ENCODE measurements around the gene DST.

Gene DST

GRCh38 chr6:56489559-56489958 lies 153.1 kb downstream of the DST start:
- peaks cover 72% of the 10 kb centered on the region for H3K36me3 ChIP-seq (ENCODE audit: control insufficient read depth, insufficient read depth, low read length, severe bottlenecking)
- no peak for DNase-seq (ENCODE audit: low read depth)
- H3K4me1 ChIP-seq (ENCODE audit: control insufficient read depth, insufficient read depth, low read length), result peaks cover 34% of the 10 kb centered on the region
- H3K4me3 ChIP-seq (ENCODE audit: low read length), result no peak overlapping the region
- H3K9ac ChIP-seq (ENCODE audit: low read length), result no peak overlapping the region
- no peaks in the 10 kb centered on the region for H3K27me3 ChIP-seq (replicated peaks; ENCODE audit: control insufficient read depth, insufficient read depth, low read length)
- H3K9me3 ChIP-seq (ENCODE audit: control insufficient read depth, low read length), result no peaks in the 10 kb centered on the region

GRCh38 chr6:56488281-56488680 lies 154.4 kb downstream of the DST start:
- H3K27me3 ChIP-seq (replicated peaks; ENCODE audit: control insufficient read depth, insufficient read depth, low read length), result no peaks in the 10 kb centered on the region
- H3K4me3 ChIP-seq (ENCODE audit: low read length), result no peak overlapping the region
- no peaks in the 10 kb centered on the region for H3K9me3 ChIP-seq (ENCODE audit: control insufficient read depth, low read length)
- H3K4me1 ChIP-seq (ENCODE audit: control insufficient read depth, insufficient read depth, low read length), result peaks cover 45% of the 10 kb centered on the region
- no peak overlapping the region for H3K9ac ChIP-seq (ENCODE audit: low read length)
- peaks cover 62% of the 10 kb centered on the region for H3K36me3 ChIP-seq (ENCODE audit: control insufficient read depth, insufficient read depth, low read length, severe bottlenecking)
- no peak for DNase-seq (ENCODE audit: low read depth)

- Histone ChIP-seq H3K4me3 (ENCODE audit: low read length) (no peak overlapping the region), H3K27me3 (replicated peaks; ENCODE audit: control insufficient read depth, insufficient read depth, low read length) (no peaks in the 10 kb centered on the region), H3K9me3 (ENCODE audit: control insufficient read depth, low read length) (no peaks in the 10 kb centered on the region), H3K9ac (ENCODE audit: low read length) (no peak overlapping the region), H3K4me1 (ENCODE audit: control insufficient read depth, insufficient read depth, low read length) (peaks cover 30% of the 10 kb centered on the region), H3K36me3 (ENCODE audit: control insufficient read depth, insufficient read depth, low read length, severe bottlenecking) (peaks cover 66% of the 10 kb centered on the region)
- no peak for DNase-seq (ENCODE audit: low read depth)
Measured at GRCh38 chr6:56486681-56487080, 156.0 kb downstream of the DST start.

- no peaks in the 10 kb centered on the region for H3K27me3 ChIP-seq (replicated peaks; ENCODE audit: control insufficient read depth, insufficient read depth, low read length)
- DNase-seq (ENCODE audit: low read depth), result peak; percentile 40
- H3K36me3 ChIP-seq (ENCODE audit: control insufficient read depth, insufficient read depth, low read length, severe bottlenecking), result peaks cover 78% of the 10 kb centered on the region
Measured at GRCh38 chr6:56484669-56485068, 158.0 kb downstream of the DST start.

GRCh38 chr6:56483929-56484328 lies 158.8 kb downstream of the DST start:
- Histone ChIP-seq H3K36me3 (ENCODE audit: control insufficient read depth, insufficient read depth, low read length, severe bottlenecking) (peaks cover 79% of the 10 kb centered on the region), H3K4me3 (ENCODE audit: low read length) (no peak overlapping the region), H3K9ac (ENCODE audit: low read length) (no peak overlapping the region), H3K27me3 (replicated peaks; ENCODE audit: control insufficient read depth, insufficient read depth, low read length) (no peaks in the 10 kb centered on the region), H3K9me3 (ENCODE audit: control insufficient read depth, low read length) (no peaks in the 10 kb centered on the region), H3K4me1 (ENCODE audit: control insufficient read depth, insufficient read depth, low read length) (peaks cover 17% of the 10 kb centered on the region)
- no peak for DNase-seq (ENCODE audit: low read depth)

More at GRCh38 chr6:56484669-56485068, 158.0 kb downstream of the DST start:
- peaks cover 17% of the 10 kb centered on the region for H3K4me1 ChIP-seq (ENCODE audit: control insufficient read depth, insufficient read depth, low read length)
- H3K9ac ChIP-seq (ENCODE audit: low read length), result no peak overlapping the region
- H3K9me3 ChIP-seq (ENCODE audit: control insufficient read depth, low read length), result no peaks in the 10 kb centered on the region
- H3K4me3 ChIP-seq (ENCODE audit: low read length), result no peak overlapping the region

GRCh38 chr6:56482525-56482924 lies 160.2 kb downstream of the DST start:
- peaks cover 17% of the 10 kb centered on the region for H3K4me1 ChIP-seq (ENCODE audit: control insufficient read depth, insufficient read depth, low read length)
- no peak overlapping the region for H3K4me3 ChIP-seq (ENCODE audit: low read length)
- H3K9ac ChIP-seq (ENCODE audit: low read length), result no peak overlapping the region
- H3K36me3 ChIP-seq (ENCODE audit: control insufficient read depth, insufficient read depth, low read length, severe bottlenecking), result peaks cover 76% of the 10 kb centered on the region
- H3K9me3 ChIP-seq (ENCODE audit: control insufficient read depth, low read length), result no peaks in the 10 kb centered on the region
- no peaks in the 10 kb centered on the region for H3K27me3 ChIP-seq (replicated peaks; ENCODE audit: control insufficient read depth, insufficient read depth, low read length)
- DNase-seq (ENCODE audit: low read depth), result no peak

GRCh38 chr6:56481957-56482356 lies 160.7 kb downstream of the DST start:
- no peaks in the 10 kb centered on the region for H3K27me3 ChIP-seq (replicated peaks; ENCODE audit: control insufficient read depth, insufficient read depth, low read length)
- H3K9ac ChIP-seq (ENCODE audit: low read length), result no peak overlapping the region
- no peak for DNase-seq (ENCODE audit: low read depth)
- H3K9me3 ChIP-seq (ENCODE audit: control insufficient read depth, low read length), result no peaks in the 10 kb centered on the region
- peaks cover 75% of the 10 kb centered on the region for H3K36me3 ChIP-seq (ENCODE audit: control insufficient read depth, insufficient read depth, low read length, severe bottlenecking)
- peaks cover 17% of the 10 kb centered on the region for H3K4me1 ChIP-seq (ENCODE audit: control insufficient read depth, insufficient read depth, low read length)
- no peak overlapping the region for H3K4me3 ChIP-seq (ENCODE audit: low read length)

GRCh38 chr6:56480654-56481337 lies 161.9 kb downstream of the DST start:
- no peak for DNase-seq (ENCODE audit: low read depth)
- H3K9me3 ChIP-seq (ENCODE audit: control insufficient read depth, low read length), result no peaks in the 10 kb centered on the region
- no peak overlapping the region for H3K4me3 ChIP-seq (ENCODE audit: low read length)
- peaks cover 17% of the 10 kb centered on the region for H3K4me1 ChIP-seq (ENCODE audit: control insufficient read depth, insufficient read depth, low read length)
- no peak overlapping the region for H3K9ac ChIP-seq (ENCODE audit: low read length)
- peaks cover 77% of the 10 kb centered on the region for H3K36me3 ChIP-seq (ENCODE audit: control insufficient read depth, insufficient read depth, low read length, severe bottlenecking)
- H3K27me3 ChIP-seq (replicated peaks; ENCODE audit: control insufficient read depth, insufficient read depth, low read length), result no peaks in the 10 kb centered on the region

- H3K9ac ChIP-seq (ENCODE audit: low read length), result no peak overlapping the region
- H3K4me3 ChIP-seq (ENCODE audit: low read length), result no peak overlapping the region
- no peak for DNase-seq (ENCODE audit: low read depth)
- no peaks in the 10 kb centered on the region for H3K27me3 ChIP-seq (replicated peaks; ENCODE audit: control insufficient read depth, insufficient read depth, low read length)
- H3K4me1 ChIP-seq (ENCODE audit: control insufficient read depth, insufficient read depth, low read length), result peaks cover 16% of the 10 kb centered on the region
- H3K36me3 ChIP-seq (ENCODE audit: control insufficient read depth, insufficient read depth, low read length, severe bottlenecking), result peaks cover 78% of the 10 kb centered on the region
- no peaks in the 10 kb centered on the region for H3K9me3 ChIP-seq (ENCODE audit: control insufficient read depth, low read length)
Measured at GRCh38 chr6:56480246-56480645, 162.4 kb downstream of the DST start.

- no peak overlapping the region for H3K4me3 ChIP-seq (ENCODE audit: low read length)
- H3K27me3 ChIP-seq (replicated peaks; ENCODE audit: control insufficient read depth, insufficient read depth, low read length), result no peaks in the 10 kb centered on the region
- H3K9ac ChIP-seq (ENCODE audit: low read length), result no peak overlapping the region
- no peak for DNase-seq (ENCODE audit: low read depth)
- H3K9me3 ChIP-seq (ENCODE audit: control insufficient read depth, low read length), result no peaks in the 10 kb centered on the region
- peaks cover 9% of the 10 kb centered on the region for H3K4me1 ChIP-seq (ENCODE audit: control insufficient read depth, insufficient read depth, low read length)
- peaks cover 78% of the 10 kb centered on the region for H3K36me3 ChIP-seq (ENCODE audit: control insufficient read depth, insufficient read depth, low read length, severe bottlenecking)
Measured at GRCh38 chr6:56479381-56479780, 163.3 kb downstream of the DST start.

GRCh38 chr6:56478202-56478601 lies 164.5 kb downstream of the DST start:
- Histone ChIP-seq H3K27me3 (replicated peaks; ENCODE audit: control insufficient read depth, insufficient read depth, low read length) (no peaks in the 10 kb centered on the region), H3K9ac (ENCODE audit: low read length) (no peak overlapping the region), H3K36me3 (ENCODE audit: control insufficient read depth, insufficient read depth, low read length, severe bottlenecking) (peaks cover 85% of the 10 kb centered on the region), H3K4me3 (ENCODE audit: low read length) (no peak overlapping the region), H3K9me3 (ENCODE audit: control insufficient read depth, low read length) (no peaks in the 10 kb centered on the region), H3K4me1 (ENCODE audit: control insufficient read depth, insufficient read depth, low read length) (no peaks in the 10 kb centered on the region)
- DNase-seq (ENCODE audit: low read depth), result no peak

GRCh38 chr6:56477241-56477640 lies 165.4 kb downstream of the DST start:
- no peak for DNase-seq (ENCODE audit: low read depth)
- Histone ChIP-seq H3K36me3 (ENCODE audit: control insufficient read depth, insufficient read depth, low read length, severe bottlenecking) (peaks cover 85% of the 10 kb centered on the region), H3K9me3 (ENCODE audit: control insufficient read depth, low read length) (no peaks in the 10 kb centered on the region), H3K9ac (ENCODE audit: low read length) (no peak overlapping the region), H3K4me1 (ENCODE audit: control insufficient read depth, insufficient read depth, low read length) (no peaks in the 10 kb centered on the region), H3K27me3 (replicated peaks; ENCODE audit: control insufficient read depth, insufficient read depth, low read length) (no peaks in the 10 kb centered on the region), H3K4me3 (ENCODE audit: low read length) (no peak overlapping the region)
